Thoracic aorta (tissue), 2 donors: ENCODE data around the gene TM4SF20. TPM values are rescaled to one million over a fixed set of nuclear protein-coding genes. Genes with fewer than 3 reads are reported as not detected.

Experiments used
- ATAC-seq: fragments of 150-250 bp; one replicate; pipeline ENCODE4 v1.8.0; 2017; ENCODE audit warnings: low read depth; ENCODE audit not compliant: insufficient number of reproducible peaks, low FRiP score
- DNase-seq: peaks from one replicate; pipeline ENCODE4 v3.0.0-alpha.2; 2020; ENCODE audit warnings: low spot score
- H3K27ac ChIP-seq, 2 donors: fragments of 200-600 bp; sonication (generic); 1 replicate in 1 of 2; 2 replicates in 1 of 2; pipeline ENCODE4 v1.5.1; 2016; ENCODE audit warnings: mild to moderate bottlenecking in 2 of 2, moderate library complexity in 2 of 2
- H3K27me3 ChIP-seq: fragments of 200-600 bp; sonication (generic); replicated peaks from 2 replicates; pipeline ENCODE4 v1.6.0; 2016; ENCODE audit warnings: mild to moderate bottlenecking; ENCODE audit not compliant: insufficient read depth
- H3K36me3 ChIP-seq: fragments of 200-600 bp; sonication (generic); one replicate; pipeline ENCODE4 v1.5.1; 2016
- H3K4me1 ChIP-seq, 2 donors: fragments of 200-600 bp; sonication (generic); 1 replicate in 1 of 2; 2 replicates in 1 of 2; pipeline versions ENCODE4 v1.5.1 to v1.6.0; 2016; ENCODE audit warnings: low read depth in 2 of 2, mild to moderate bottlenecking in 1 of 2; ENCODE audit not compliant: control insufficient read depth in 1 of 2
- H3K4me3 ChIP-seq: fragments of 200-600 bp; sonication (generic); 2 replicates; pipeline ENCODE4 v1.5.1; 2016; ENCODE audit warnings: mild to moderate bottlenecking
- H3K9me3 ChIP-seq: fragments of 200-600 bp; sonication (generic); 2 replicates; pipeline ENCODE4 v1.5.1; 2016
- total RNA-seq, 2 donors: library from RNA; depleted of rRNA; stranded (reverse); fragments of >200 nt; gene quantifications; one replicate each; pipeline versions ENCODE4 v1.1.0 to v1.2.3, GENCODE V29; 2016
- TF ChIP-seq, protein P1 (sequence below): fragments of 200-600 bp; sonication (generic); IDR thresholded peaks from one replicate; pipeline ENCODE4 v1.5.1; 2019; ENCODE audit warnings: antibody characterized with exemption

TM4SF20 gene
- total RNA-seq, 2 donors from 2014 or later, result not detected

DNA sequence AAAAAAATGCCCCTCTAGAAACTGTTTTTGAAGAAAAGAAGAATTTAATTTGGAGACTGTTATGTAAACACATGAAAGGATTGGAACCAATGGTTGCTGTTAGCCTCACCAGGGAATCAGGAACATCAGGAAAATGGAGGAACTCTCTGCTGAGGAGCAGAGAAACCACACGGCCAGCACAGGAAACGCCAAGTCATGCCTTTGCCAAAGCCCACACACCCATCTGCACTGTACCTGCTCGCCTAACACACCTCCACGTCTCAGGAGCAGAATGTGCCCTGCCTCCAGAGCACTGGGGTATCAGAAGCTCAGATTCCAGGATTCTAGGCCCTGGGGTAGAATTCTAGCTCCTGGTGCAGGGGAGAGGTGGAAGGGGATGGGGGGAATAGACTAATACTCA is 18.5 kb upstream of the TM4SF20 start:
- H3K4me3 ChIP-seq, result no peak overlapping the region
- no peak overlapping the region for H3K27ac ChIP-seq
- TF ChIP-seq, protein P1, sequence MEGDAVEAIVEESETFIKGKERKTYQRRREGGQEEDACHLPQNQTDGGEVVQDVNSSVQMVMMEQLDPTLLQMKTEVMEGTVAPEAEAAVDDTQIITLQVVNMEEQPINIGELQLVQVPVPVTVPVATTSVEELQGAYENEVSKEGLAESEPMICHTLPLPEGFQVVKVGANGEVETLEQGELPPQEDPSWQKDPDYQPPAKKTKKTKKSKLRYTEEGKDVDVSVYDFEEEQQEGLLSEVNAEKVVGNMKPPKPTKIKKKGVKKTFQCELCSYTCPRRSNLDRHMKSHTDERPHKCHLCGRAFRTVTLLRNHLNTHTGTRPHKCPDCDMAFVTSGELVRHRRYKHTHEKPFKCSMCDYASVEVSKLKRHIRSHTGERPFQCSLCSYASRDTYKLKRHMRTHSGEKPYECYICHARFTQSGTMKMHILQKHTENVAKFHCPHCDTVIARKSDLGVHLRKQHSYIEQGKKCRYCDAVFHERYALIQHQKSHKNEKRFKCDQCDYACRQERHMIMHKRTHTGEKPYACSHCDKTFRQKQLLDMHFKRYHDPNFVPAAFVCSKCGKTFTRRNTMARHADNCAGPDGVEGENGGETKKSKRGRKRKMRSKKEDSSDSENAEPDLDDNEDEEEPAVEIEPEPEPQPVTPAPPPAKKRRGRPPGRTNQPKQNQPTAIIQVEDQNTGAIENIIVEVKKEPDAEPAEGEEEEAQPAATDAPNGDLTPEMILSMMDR, result no peak
- H3K36me3 ChIP-seq, result no peaks in the 10 kb centered on the region
- ATAC-seq (no peak), DNase-seq (no peak)
- no peaks in the 10 kb centered on the region for H3K4me1 ChIP-seq
- H3K27me3 ChIP-seq, result no peaks in the 10 kb centered on the region
- no peaks in the 10 kb centered on the region for H3K9me3 ChIP-seq

DNA sequence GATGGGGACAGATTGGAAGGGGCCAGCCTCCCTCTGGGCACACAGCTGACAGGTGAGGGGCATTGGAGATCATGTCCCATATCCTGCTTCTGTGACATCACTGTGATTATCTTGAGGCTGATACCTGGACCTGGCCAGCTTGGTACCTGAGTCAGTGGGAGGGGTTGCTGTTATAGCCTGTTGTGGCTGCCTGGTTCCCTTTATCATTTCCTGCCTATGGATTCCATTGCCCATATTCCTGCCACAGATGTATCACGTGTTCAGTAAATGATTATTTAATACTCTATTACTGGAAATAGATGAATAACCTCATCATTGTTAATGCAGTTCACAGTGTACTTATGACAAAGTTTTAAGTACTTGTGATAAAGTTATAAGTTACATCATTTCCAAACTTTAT is 16.4 kb upstream of the TM4SF20 start:
- no peaks in the 10 kb centered on the region for H3K27me3 ChIP-seq
- H3K27ac ChIP-seq, result no peak overlapping the region
- DNase-seq, result no peak
- no peaks in the 10 kb centered on the region for H3K4me1 ChIP-seq
- TF ChIP-seq, protein P1, result no peak
- H3K36me3 ChIP-seq, result no peaks in the 10 kb centered on the region
- no peak for ATAC-seq
- H3K4me3 ChIP-seq, result no peak overlapping the region
- H3K9me3 ChIP-seq, result no peaks in the 10 kb centered on the region

DNA sequence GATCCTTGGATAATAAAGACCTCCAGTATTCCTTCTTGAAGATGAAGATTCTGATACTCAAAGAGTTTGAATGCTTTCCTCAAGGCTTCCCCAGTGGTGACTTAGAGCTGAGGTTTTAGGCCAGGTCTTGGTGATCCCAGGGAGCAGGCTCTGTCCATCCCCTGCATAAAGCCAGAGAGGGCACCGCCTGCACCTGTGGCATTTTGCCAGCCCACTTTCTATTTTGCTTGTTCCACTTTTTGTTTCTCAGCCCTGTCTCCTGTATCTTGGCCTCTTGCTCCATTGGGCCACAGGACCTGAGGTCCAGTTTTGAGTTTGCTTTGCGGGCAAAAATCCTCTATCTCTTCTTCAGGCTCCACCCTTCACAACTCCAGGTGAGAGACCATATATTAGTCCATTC is 15.3 kb upstream of the TM4SF20 start:
- Histone ChIP-seq H3K27me3 (no peaks in the 10 kb centered on the region), H3K27ac (no peak overlapping the region), H3K9me3 (no peaks in the 10 kb centered on the region), H3K36me3 (no peaks in the 10 kb centered on the region), H3K4me1 (no peaks in the 10 kb centered on the region), H3K4me3 (no peak overlapping the region)
- ATAC-seq, result no peak
- DNase-seq, result no peak
- TF ChIP-seq, protein P1, result no peak

DNA sequence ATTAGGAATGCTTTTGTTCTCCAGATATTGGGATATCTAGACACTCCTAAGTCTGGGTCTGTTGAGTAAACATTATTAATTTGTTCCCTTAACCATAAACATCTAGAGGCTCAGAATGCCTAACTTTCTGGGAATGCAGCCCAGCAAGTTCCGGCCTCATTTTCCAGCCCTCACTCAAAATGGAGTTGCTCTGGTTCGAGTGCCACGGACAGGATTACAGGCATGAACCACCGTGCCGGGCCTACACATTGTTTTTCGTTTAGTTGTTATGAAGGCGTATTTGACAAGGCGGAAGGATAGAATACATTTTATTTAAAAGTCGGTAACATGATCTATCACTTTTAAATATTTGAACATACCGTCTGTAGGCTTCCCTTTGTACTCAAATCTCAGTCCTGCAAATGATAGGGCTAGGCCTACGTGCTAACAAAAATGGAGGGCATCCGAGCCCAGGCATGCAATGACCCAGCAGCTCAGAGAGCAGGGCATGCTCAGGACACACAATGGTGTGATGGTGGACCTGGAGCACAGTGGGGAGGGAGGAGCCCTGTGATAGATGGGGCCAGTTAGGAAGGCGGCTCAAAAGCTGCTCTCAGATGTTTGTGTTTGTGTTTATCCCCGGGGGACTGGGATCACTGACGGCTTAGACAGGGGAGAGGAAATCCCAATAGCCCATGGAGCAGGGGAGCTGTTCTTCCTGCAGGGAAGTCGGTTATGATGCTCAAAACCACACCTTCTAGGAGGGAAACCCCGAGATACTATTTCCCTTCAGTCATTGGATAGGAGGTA is 11.6 kb upstream of the TM4SF20 start:
- TF ChIP-seq, protein P1, result no peak
- ATAC-seq, result no peak
- DNase-seq, result no peak
- Histone ChIP-seq H3K4me1 (no peaks in the 10 kb centered on the region), H3K4me3 (no peak overlapping the region), H3K27ac (no peak overlapping the region), H3K36me3 (no peaks in the 10 kb centered on the region), H3K9me3 (no peaks in the 10 kb centered on the region), H3K27me3 (no peaks in the 10 kb centered on the region)

DNA sequence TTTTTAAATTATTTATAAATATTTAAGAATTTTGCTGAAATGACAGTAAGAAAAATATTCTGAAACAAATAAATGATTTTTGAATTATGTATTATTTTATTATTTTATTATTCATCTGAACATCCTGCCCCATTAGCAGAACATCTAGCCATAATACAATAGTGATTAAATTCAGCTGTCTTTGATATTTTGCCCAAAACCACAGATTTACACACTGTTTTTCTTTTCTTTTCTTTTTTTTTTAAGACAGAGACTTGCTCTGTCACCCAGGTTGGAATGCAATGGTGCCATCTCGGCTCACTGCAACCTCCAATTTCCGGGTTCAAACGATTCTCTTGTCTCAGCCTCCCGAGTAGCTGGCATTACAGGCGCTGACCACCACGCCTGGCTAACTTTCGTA is 10.6 kb upstream of the TM4SF20 start:
- ATAC-seq (no peak), DNase-seq (no peak)
- H3K27ac ChIP-seq, result no peak overlapping the region
- no peaks in the 10 kb centered on the region for H3K27me3 ChIP-seq
- no peaks in the 10 kb centered on the region for H3K4me1 ChIP-seq
- no peak overlapping the region for H3K4me3 ChIP-seq
- H3K9me3 ChIP-seq, result no peaks in the 10 kb centered on the region
- TF ChIP-seq, protein P1, result no peak
- no peaks in the 10 kb centered on the region for H3K36me3 ChIP-seq
